ENCODE measurements around the gene TLN1. TPM values are rescaled to one million over a fixed set of nuclear protein-coding genes. Genes with fewer than 3 reads are reported as not detected.

TLN1 gene
- total RNA-seq, 4 donors from 2014 or later: 934 to 1,435 (median 1,196) TPM

DNA sequence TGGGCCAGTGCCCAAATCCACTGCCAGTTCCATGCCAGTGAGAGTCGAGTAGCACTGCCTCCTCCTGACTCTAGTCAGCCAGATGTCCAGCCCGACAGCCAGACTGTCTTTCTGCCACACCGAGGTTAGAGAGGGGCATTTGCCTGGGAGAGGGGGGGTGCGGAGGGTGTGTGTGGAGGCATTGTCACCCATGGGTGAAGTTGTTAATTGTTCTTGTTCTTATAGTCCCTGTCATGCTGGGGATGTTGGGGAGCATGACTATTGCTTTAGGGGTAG is 18.2 kb upstream of the TLN1 start:
- intact Hi-C loops (cut with DNase I): no loop called here
- H3K27ac ChIP-seq (replicated peaks in 1 of 4): peak overlapping the region; percentile 88 to 93 (median 91)
- H3K36me3 ChIP-seq: peaks cover 34 to 50% (median 48%) of the 10 kb centered on the region in 4 donors
- no peaks in the 10 kb centered on the region for H3K27me3 ChIP-seq
- WGBS: 25% methylated on average over 4 of the region's 4 CpGs
- H3K4me3 ChIP-seq: peak overlapping the region; percentile 64 to 90 (median 84)
- peaks cover 35 to 57% (median 44%) of the 10 kb centered on the region in 4 donors for H3K4me1 ChIP-seq
- DNase-seq (ENCODE audit: extremely low spot score): no peak
- H3K9me3 ChIP-seq: no peaks in the 10 kb centered on the region
- TF ChIP-seq POLR2AphosphoS5 (IDR thresholded peaks at IDR 0.05) (no peak), EP300 (IDR thresholded peaks at IDR 0.05) (no peak), POLR2A (IDR thresholded peaks at IDR 0.05; ENCODE audit: low read depth) (no peak)
- TF ChIP-seq, protein P1, sequence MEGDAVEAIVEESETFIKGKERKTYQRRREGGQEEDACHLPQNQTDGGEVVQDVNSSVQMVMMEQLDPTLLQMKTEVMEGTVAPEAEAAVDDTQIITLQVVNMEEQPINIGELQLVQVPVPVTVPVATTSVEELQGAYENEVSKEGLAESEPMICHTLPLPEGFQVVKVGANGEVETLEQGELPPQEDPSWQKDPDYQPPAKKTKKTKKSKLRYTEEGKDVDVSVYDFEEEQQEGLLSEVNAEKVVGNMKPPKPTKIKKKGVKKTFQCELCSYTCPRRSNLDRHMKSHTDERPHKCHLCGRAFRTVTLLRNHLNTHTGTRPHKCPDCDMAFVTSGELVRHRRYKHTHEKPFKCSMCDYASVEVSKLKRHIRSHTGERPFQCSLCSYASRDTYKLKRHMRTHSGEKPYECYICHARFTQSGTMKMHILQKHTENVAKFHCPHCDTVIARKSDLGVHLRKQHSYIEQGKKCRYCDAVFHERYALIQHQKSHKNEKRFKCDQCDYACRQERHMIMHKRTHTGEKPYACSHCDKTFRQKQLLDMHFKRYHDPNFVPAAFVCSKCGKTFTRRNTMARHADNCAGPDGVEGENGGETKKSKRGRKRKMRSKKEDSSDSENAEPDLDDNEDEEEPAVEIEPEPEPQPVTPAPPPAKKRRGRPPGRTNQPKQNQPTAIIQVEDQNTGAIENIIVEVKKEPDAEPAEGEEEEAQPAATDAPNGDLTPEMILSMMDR (IDR thresholded peaks at IDR 0.05): no peak

DNA sequence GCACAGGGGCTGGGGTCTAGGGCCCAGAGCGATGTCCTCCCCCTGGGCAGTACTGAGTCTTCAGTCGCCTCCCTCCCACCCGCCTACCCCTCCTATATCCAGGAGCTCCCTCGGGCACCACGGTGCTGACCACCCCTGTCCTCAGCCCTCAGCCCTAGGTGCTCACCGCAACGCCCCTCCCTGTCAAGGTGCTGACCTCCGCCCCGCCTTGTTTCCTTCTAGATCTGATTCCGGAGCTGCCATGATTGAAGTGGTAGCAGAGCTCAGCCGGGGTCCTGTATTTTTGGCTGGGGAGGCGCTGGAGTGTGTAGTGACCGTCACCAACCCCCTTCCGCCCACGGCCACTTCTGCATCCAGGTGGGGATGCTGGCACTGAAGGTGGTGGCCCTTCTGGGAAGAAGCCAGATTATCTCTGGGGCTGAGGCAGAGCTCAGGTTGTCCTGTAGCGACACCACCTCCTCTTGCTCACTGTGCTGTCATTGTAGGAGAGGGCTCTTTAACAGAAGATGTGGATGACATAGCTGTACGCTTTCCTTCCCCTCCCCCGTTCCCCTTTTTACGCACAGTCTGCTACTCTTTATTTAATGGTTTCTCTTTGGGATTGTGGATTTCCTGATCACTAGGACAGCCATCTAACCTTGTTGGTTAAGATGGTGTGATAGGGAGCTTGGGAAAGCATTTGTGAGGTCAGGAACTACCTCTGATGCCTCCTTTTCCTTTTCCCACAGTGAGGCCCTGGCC is 17.7 kb upstream of the TLN1 start:
- intact Hi-C loops (cut with DNase I): no loop called here

DNA sequence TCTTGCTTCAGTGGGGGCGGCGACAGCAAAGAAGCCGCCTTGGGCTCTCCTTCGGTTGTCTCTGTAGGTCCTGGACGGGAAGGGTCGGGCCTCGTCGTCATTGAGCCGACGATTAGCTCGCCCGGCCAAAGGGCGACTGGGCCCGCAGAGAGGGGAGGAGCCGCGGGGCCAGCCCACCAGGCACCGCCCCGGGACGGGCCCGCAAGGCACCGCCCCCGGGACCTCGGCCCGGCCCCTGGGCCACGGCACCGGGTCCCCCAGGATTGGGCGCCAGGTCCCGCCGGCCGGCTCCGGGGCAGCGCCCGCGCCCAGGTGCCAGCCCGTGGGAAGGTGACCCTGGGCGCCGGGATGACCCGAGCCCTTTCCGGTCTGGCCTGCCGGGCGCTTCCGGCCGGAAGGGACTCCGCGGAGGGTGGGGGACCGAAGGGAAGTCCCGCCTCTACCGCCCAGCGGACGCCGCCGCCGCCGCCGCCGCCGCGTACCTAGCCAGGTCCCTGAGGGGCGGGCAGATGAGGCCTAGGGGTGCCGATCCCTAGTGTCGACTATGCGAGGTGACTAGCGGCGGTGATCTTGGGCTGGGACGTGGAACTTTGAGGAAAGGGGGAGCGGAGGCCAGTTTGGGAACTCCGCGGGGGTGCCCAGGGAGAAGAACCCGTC is 17.0 kb upstream of the TLN1 start, which contains the start of the genes GBA2 and RGP1:
GBA2 (minus strand) TSS at position 371 of the 657 bp plus-strand sequence. CDS start 524 bp downstream, outside the sequence.
RGP1 (plus strand) TSS at position 430 of the 657 bp plus-strand sequence. CDS start 469 bp downstream, outside the sequence.
- Histone ChIP-seq H3K9me3 (no peaks in the 10 kb centered on the region), H3K36me3 (peaks cover 44 to 50% (median 47%) of the 10 kb centered on the region in 4 donors), H3K4me1 (peaks cover 47 to 66% (median 56%) of the 10 kb centered on the region in 4 donors), H3K27me3 (no peaks in the 10 kb centered on the region), H3K4me3 (peak within 1 kb of the TSS; percentile 64 to 90 (median 84)), H3K27ac (replicated peaks in 1 of 4) (peak within 1 kb of the TSS; percentile 88 to 93 (median 91))
- intact Hi-C loops (cut with DNase I): no loop called here
- TF ChIP-seq POLR2AphosphoS5 (IDR thresholded peaks at IDR 0.05) (peak; percentile 81 to 92), POLR2A (IDR thresholded peaks at IDR 0.05; ENCODE audit: low read depth) (peak; percentile 34)
- TF ChIP-seq, protein P1 (IDR thresholded peaks at IDR 0.05): no peak
- DNase-seq (ENCODE audit: extremely low spot score): no peak
- 0% methylated on average over 32 of the region's 69 CpGs for WGBS

More for the DNA sequence above, 17.7 kb upstream of the TLN1 start:
- Histone ChIP-seq H3K9me3 (no peaks in the 10 kb centered on the region), H3K27me3 (no peaks in the 10 kb centered on the region), H3K36me3 (peaks cover 39 to 50% (median 46%) of the 10 kb centered on the region in 4 donors), H3K27ac (replicated peaks in 1 of 4) (peak overlapping the region; percentile 88 to 93 (median 91)), H3K4me1 (peaks cover 40 to 62% (median 49%) of the 10 kb centered on the region in 4 donors), H3K4me3 (peak overlapping the region; percentile 64 to 90 (median 84))
- 2% methylated on average over 13 of the region's 19 CpGs for WGBS
- no peak for DNase-seq (ENCODE audit: extremely low spot score)
- no peak for TF ChIP-seq POLR2A (IDR thresholded peaks at IDR 0.05; ENCODE audit: low read depth)
- no peak for TF ChIP-seq EP300 (IDR thresholded peaks at IDR 0.05)
- TF ChIP-seq POLR2AphosphoS5 (IDR thresholded peaks at IDR 0.05): no peak
- TF ChIP-seq, protein P1 (IDR thresholded peaks at IDR 0.05): no peak

DNA sequence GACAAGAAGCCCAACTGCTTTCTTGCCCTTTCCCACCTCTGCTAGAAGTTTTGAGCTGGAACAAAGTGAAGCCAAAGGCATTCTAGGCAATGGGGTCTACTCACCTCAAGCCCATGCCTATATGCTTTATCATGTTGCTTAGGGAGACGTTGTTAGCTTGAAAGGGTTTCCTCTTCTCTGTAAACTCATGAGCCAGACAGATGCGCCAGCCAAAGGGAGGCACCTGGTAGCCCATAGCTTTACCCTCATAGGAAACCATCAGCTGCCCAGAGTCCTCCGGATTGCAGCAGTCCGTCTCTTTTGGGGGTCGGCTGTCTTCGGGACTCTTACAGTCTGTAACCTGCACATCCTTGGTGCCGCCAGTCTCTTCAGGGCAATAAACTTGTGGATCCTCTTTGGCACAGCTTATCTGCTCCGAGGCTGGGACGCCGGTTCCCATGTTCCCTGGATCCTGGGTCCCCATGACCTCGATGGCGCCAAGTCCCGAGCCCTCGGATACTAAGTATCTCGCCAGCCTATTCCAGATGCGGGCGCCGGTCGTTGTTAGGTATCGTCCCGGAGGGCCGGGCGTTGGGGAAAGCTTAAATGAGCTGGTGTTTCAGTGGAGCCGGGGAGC is 16.4 kb upstream of the TLN1 start:
- intact Hi-C loops (cut with DNase I): no loop called here
- Histone ChIP-seq H3K27me3 (no peaks in the 10 kb centered on the region), H3K27ac (replicated peaks in 1 of 4) (peak overlapping the region; percentile 88 to 93 (median 91)), H3K4me3 (peak overlapping the region; percentile 64 to 90 (median 84)), H3K4me1 (peaks cover 50 to 72% (median 61%) of the 10 kb centered on the region in 4 donors), H3K36me3 (peaks cover 43 to 50% (median 47%) of the 10 kb centered on the region in 4 donors), H3K9me3 (no peaks in the 10 kb centered on the region)
- no peak for DNase-seq (ENCODE audit: extremely low spot score)
- WGBS: under 1% methylated on average over 23 of the region's 24 CpGs
- TF ChIP-seq, protein P1 (IDR thresholded peaks at IDR 0.05): no peak
- no peak for TF ChIP-seq POLR2A (IDR thresholded peaks at IDR 0.05; ENCODE audit: low read depth)

Measured in esophagus muscularis mucosa (tissue), 4 donors.